GM21529 (cell line): ENCODE data around the gene NPHP4.

Source experiments
- ATAC-seq: cut with Tn5 transposase; IDR thresholded peaks from one replicate; pipeline ENCODE4 v1.9.1; 2021; ENCODE audit not compliant: unreplicated experiment

The NPHP4 gene

GRCh38 chr1:6004412-6005123, 12.3 kb upstream of the NPHP4 start:
- ATAC-seq, result no peak

GRCh38 chr1:6003568-6004411, 11.6 kb upstream of the NPHP4 start:
- ATAC-seq, result no peak

GRCh38 chr1:6002714-6003501, 10.7 kb upstream of the NPHP4 start:
- ATAC-seq, result no peak

GRCh38 chr1:6001992-6002576, 9.9 kb upstream of the NPHP4 start:
- ATAC-seq, result no peak

- no peak for ATAC-seq
Observed at GRCh38 chr1:6000444-6001288, 8.4 kb upstream of the NPHP4 start.

GRCh38 chr1:5999711-6000443, 7.7 kb upstream of the NPHP4 start:
- no peak for ATAC-seq

- ATAC-seq, result no peak
Observed at GRCh38 chr1:5998906-5999301, 6.7 kb upstream of the NPHP4 start.

GRCh38 chr1:5998051-5998905, 6.1 kb upstream of the NPHP4 start:
- ATAC-seq, result no peak

- ATAC-seq, result no peak
Observed at GRCh38 chr1:5997316-5997715, 5.1 kb upstream of the NPHP4 start.

- no peak for ATAC-seq
Observed at GRCh38 chr1:5996641-5997270, 4.5 kb upstream of the NPHP4 start.

- ATAC-seq, result no peak
Observed at GRCh38 chr1:5995871-5996630, 3.8 kb upstream of the NPHP4 start.

GRCh38 chr1:5994713-5995621, 2.7 kb upstream of the NPHP4 start:
- ATAC-seq, result no peak

- no peak for ATAC-seq
Observed at GRCh38 chr1:5993556-5994491, 1.6 kb upstream of the NPHP4 start.

- ATAC-seq, result peak; percentile 8
Observed at GRCh38 chr1:5992814-5993555, 760 bp upstream of the NPHP4 start.
